ENCODE measurements around the gene ACKR4. TPM values are rescaled to one million over a fixed set of nuclear protein-coding genes. Genes with fewer than 3 reads are reported as not detected.
"Not testable (repeated sequence)": the region's sequence is repeated elsewhere in the genome, so short reads cannot be mapped to it uniquely, and the experiment has no call there.

The ACKR4 gene
- total RNA-seq, 1 donor, result 0.72 TPM

- no peak overlapping the region for H2AFZ ChIP-seq (ENCODE audit: low read length)
- H3K4me2 ChIP-seq (ENCODE audit: insufficient read depth, low read length), result no peak overlapping the region
- H3K9me3 ChIP-seq (ENCODE audit: low read depth, low read length), result no peaks in the 10 kb centered on the region
- TF ChIP-seq CTCF (IDR thresholded peaks at IDR 0.05; ENCODE audit: extremely low read depth, low read depth, low read length), result no peak
- H3K79me2 ChIP-seq (ENCODE audit: insufficient read depth, low read length), result no peaks in the 10 kb centered on the region
- peaks cover 15% of the 10 kb centered on the region for H3K4me1 ChIP-seq (ENCODE audit: insufficient read depth, low read length)
- H3K27ac ChIP-seq (ENCODE audit: low read depth, low read length), result peak overlapping the region; percentile 85
- no peaks in the 10 kb centered on the region for H4K20me1 ChIP-seq (ENCODE audit: insufficient read depth, low read length)
- no peak overlapping the region for H3K4me3 ChIP-seq (ENCODE audit: insufficient read depth, low read length)
- DNase-seq (ENCODE audit: insufficient read length, low spot score, missing footprints), result peak; percentile 57
- no peaks in the 10 kb centered on the region for H3K27me3 ChIP-seq (ENCODE audit: insufficient read depth, low read length)
- H3K36me3 ChIP-seq (ENCODE audit: insufficient read depth, low read length), result peaks cover 8% of the 10 kb centered on the region
Measured at GRCh38 chr3:132630612-132631011, 33.5 kb downstream of the ACKR4 start.

GRCh38 chr3:132635052-132635451 lies 38.0 kb downstream of the ACKR4 start:
- TF ChIP-seq CTCF (IDR thresholded peaks at IDR 0.05; ENCODE audit: extremely low read depth, low read depth, low read length), result no peak
- no peaks in the 10 kb centered on the region for H3K27me3 ChIP-seq (ENCODE audit: insufficient read depth, low read length)
- no peak overlapping the region for H3K4me2 ChIP-seq (ENCODE audit: insufficient read depth, low read length)
- H3K4me1 ChIP-seq (ENCODE audit: insufficient read depth, low read length), result peaks cover 15% of the 10 kb centered on the region
- H3K36me3 ChIP-seq (ENCODE audit: insufficient read depth, low read length), result no peaks in the 10 kb centered on the region
- H2AFZ ChIP-seq (ENCODE audit: low read length), result no peak overlapping the region
- H3K79me2 ChIP-seq (ENCODE audit: insufficient read depth, low read length), result no peaks in the 10 kb centered on the region
- H3K4me3 ChIP-seq (ENCODE audit: insufficient read depth, low read length), result no peak overlapping the region
- no peaks in the 10 kb centered on the region for H4K20me1 ChIP-seq (ENCODE audit: insufficient read depth, low read length)
- no peak for DNase-seq (ENCODE audit: insufficient read length, low spot score, missing footprints)
- no peak overlapping the region for H3K27ac ChIP-seq (ENCODE audit: low read depth, low read length)
- no peaks in the 10 kb centered on the region for H3K9me3 ChIP-seq (ENCODE audit: low read depth, low read length)

GRCh38 chr3:132637590-132637989 lies 40.5 kb downstream of the ACKR4 start:
- Histone ChIP-seq H4K20me1 (ENCODE audit: insufficient read depth, low read length) (no peaks in the 10 kb centered on the region), H3K4me2 (ENCODE audit: insufficient read depth, low read length) (peak overlapping the region; percentile 12), H3K27me3 (ENCODE audit: insufficient read depth, low read length) (no peaks in the 10 kb centered on the region), H3K79me2 (ENCODE audit: insufficient read depth, low read length) (no peaks in the 10 kb centered on the region), H2AFZ (ENCODE audit: low read length) (no peak overlapping the region), H3K4me3 (ENCODE audit: insufficient read depth, low read length) (no peak overlapping the region), H3K36me3 (ENCODE audit: insufficient read depth, low read length) (peaks cover 4% of the 10 kb centered on the region), H3K9me3 (ENCODE audit: low read depth, low read length) (no peaks in the 10 kb centered on the region), H3K27ac (ENCODE audit: low read depth, low read length) (peak overlapping the region; percentile 56), H3K4me1 (ENCODE audit: insufficient read depth, low read length) (peaks cover 11% of the 10 kb centered on the region)
- peak; percentile 26 for DNase-seq (ENCODE audit: insufficient read length, low spot score, missing footprints)
- no peak for TF ChIP-seq CTCF (IDR thresholded peaks at IDR 0.05; ENCODE audit: extremely low read depth, low read depth, low read length)

GRCh38 chr3:132638706-132639105 lies 41.6 kb downstream of the ACKR4 start:
- Histone ChIP-seq H2AFZ (ENCODE audit: low read length) (no peak overlapping the region), H3K36me3 (ENCODE audit: insufficient read depth, low read length) (peaks cover 4% of the 10 kb centered on the region), H3K4me3 (ENCODE audit: insufficient read depth, low read length) (no peak overlapping the region), H4K20me1 (ENCODE audit: insufficient read depth, low read length) (no peaks in the 10 kb centered on the region), H3K9me3 (ENCODE audit: low read depth, low read length) (no peaks in the 10 kb centered on the region), H3K79me2 (ENCODE audit: insufficient read depth, low read length) (no peaks in the 10 kb centered on the region), H3K27me3 (ENCODE audit: insufficient read depth, low read length) (no peaks in the 10 kb centered on the region), H3K4me1 (ENCODE audit: insufficient read depth, low read length) (peaks cover 11% of the 10 kb centered on the region), H3K4me2 (ENCODE audit: insufficient read depth, low read length) (no peak overlapping the region), H3K27ac (ENCODE audit: low read depth, low read length) (no peak overlapping the region)
- no peak for TF ChIP-seq CTCF (IDR thresholded peaks at IDR 0.05; ENCODE audit: extremely low read depth, low read depth, low read length)
- DNase-seq (ENCODE audit: insufficient read length, low spot score, missing footprints), result no peak

- not testable (repeated sequence) for H3K9me3 ChIP-seq (ENCODE audit: low read depth, low read length)
- H3K4me1 ChIP-seq (ENCODE audit: insufficient read depth, low read length), result peaks cover 11% of the 10 kb centered on the region
Measured at GRCh38 chr3:132641427-132641826, 44.4 kb downstream of the ACKR4 start.

More at GRCh38 chr3:132641427-132641826, 44.4 kb downstream of the ACKR4 start:
- DNase-seq (ENCODE audit: insufficient read length, low spot score, missing footprints); H3K27ac ChIP-seq (ENCODE audit: low read depth, low read length); H3K27me3 ChIP-seq (ENCODE audit: insufficient read depth, low read length); H3K4me3 ChIP-seq (ENCODE audit: insufficient read depth, low read length); H3K79me2 ChIP-seq (ENCODE audit: insufficient read depth, low read length); H4K20me1 ChIP-seq (ENCODE audit: insufficient read depth, low read length); H2AFZ ChIP-seq (ENCODE audit: low read length); H3K36me3 ChIP-seq (ENCODE audit: insufficient read depth, low read length); H3K4me2 ChIP-seq (ENCODE audit: insufficient read depth, low read length): not testable (repeated sequence)
